ENCODE data around the gene ERCC1.
"Not testable (repeated sequence)": the region's sequence is repeated elsewhere in the genome, so short reads cannot be mapped to it uniquely, and the experiment has no call there.

The ERCC1 gene

DNA sequence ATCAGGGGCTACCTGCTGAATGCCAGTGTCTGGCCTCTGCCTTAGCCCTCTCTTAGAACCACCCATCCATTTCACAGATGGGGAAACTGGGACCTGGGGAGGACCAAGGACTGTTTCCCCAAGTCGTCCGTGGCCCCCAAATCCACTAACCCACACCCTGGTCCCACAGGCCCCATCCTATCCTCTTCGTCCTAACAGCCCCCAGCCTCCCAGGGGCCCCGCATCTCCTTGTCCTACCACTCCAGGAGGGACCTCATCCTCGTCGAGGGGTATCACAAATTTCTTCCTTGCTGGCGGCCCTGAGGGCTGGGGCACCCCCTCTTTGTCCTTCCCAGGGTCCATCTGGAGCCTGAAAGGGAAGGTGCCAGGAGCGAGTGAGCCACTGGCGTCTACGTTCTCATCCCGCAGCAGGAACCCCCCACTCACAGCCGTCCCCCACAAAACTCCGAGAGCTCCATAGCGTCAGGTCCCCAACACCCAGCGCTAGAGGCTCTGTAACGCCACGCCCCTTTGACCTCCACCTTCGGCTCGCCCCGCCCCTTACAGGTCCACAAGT is 606 bp downstream of the ERCC1 start:
- peak overlapping the region; percentile 82 for H3K4me3 ChIP-seq (ENCODE audit: low read length)
- H3K36me3 ChIP-seq (ENCODE audit: insufficient read depth, low read length), result peaks cover 31% of the 10 kb centered on the region
- H3K4me1 ChIP-seq (ENCODE audit: control insufficient read depth, insufficient read depth, low read length), result peaks cover 44% of the 10 kb centered on the region
- no peaks in the 10 kb centered on the region for H3K9me3 ChIP-seq (replicated peaks; ENCODE audit: low read length)
- H3K4me2 ChIP-seq (ENCODE audit: low read length), result peak overlapping the region; percentile 87
- H3K27me3 ChIP-seq (ENCODE audit: control insufficient read depth, insufficient read depth, low read length), result no peaks in the 10 kb centered on the region
- peak overlapping the region; percentile 90 for H3K9ac ChIP-seq (ENCODE audit: low read depth, low read length)

DNA sequence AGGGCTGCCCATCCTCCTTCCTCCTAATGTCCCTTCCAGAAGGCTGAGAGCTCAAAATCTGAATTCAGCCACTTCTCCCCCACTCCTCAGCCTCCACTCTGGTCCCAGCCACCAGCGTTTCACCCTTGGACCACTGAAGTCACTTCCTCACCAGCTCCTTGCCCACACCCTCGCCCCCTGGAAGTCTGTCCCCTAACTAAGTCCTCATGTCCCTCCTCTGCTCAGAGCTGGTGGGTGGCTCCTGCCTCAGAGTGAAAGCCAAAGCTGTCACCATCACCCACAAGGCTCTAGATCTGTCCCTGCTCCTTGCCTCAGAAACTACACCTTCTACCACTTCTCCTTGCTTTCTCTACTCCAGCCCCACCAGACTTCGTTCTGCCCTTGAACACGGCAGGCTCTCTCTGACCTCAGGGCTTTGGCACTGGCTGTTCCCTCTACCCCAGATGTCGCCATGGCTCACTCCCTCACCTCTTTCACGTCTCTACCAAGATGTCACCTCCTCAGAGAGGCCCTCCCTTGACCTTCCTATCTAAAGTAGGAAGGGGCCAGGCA is 1.7 kb downstream of the ERCC1 start:
- Histone ChIP-seq H3K36me3 (ENCODE audit: insufficient read depth, low read length) (peaks cover 36% of the 10 kb centered on the region), H3K9me3 (replicated peaks; ENCODE audit: low read length) (no peaks in the 10 kb centered on the region), H3K4me1 (ENCODE audit: control insufficient read depth, insufficient read depth, low read length) (peaks cover 40% of the 10 kb centered on the region), H3K4me3 (ENCODE audit: low read length) (peak overlapping the region; percentile 82), H3K4me2 (ENCODE audit: low read length) (peak overlapping the region; percentile 87), H3K9ac (ENCODE audit: low read depth, low read length) (peak overlapping the region; percentile 48), H3K27me3 (ENCODE audit: control insufficient read depth, insufficient read depth, low read length) (no peaks in the 10 kb centered on the region)

DNA sequence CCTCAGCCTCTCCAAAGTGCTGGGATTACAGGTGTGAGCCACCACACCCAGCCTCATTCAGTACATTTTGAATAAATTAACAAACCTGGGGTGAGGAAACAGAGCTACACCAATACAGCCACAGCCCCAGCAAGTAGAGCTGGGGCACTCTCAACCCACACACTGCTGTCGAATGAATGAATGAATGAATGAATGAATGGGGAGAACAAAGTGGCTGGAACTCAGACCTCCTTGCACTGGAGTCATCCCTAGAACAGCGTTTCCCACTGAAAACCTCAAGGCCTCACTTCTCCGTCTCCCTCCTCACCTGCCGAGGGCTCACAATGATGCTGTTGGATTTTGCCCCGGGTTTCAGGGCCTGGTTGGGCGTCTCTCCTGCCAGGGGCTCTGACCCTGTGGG is 2.8 kb downstream of the ERCC1 start:
- Histone ChIP-seq H3K9ac (ENCODE audit: low read depth, low read length) (no peak overlapping the region), H3K4me3 (ENCODE audit: low read length) (no peak overlapping the region), H3K4me2 (ENCODE audit: low read length) (peak overlapping the region; percentile 48), H3K9me3 (replicated peaks; ENCODE audit: low read length) (no peaks in the 10 kb centered on the region), H3K27me3 (ENCODE audit: control insufficient read depth, insufficient read depth, low read length) (no peaks in the 10 kb centered on the region), H3K4me1 (ENCODE audit: control insufficient read depth, insufficient read depth, low read length) (peaks cover 47% of the 10 kb centered on the region), H3K36me3 (ENCODE audit: insufficient read depth, low read length) (peaks cover 40% of the 10 kb centered on the region)

DNA sequence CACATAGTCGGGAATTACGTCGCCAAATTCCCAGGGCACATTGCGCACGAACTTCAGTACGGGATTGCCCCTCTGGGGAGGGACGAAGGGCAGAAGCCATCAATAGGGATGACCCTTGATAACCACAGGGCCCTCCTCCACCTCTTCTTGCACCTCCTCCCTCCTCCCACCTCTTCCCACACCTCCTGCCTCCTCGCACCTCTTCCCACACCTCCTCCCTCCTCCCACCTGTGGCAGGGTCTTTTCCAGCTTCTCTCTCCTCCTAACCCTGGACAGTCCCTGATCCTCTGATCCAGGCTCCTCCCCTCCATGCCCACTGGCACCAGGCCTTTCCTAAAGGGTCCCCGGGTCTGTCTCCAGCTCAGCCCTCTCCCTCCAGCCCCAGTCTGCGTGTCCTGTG is 3.4 kb downstream of the ERCC1 start:
- peaks cover 44% of the 10 kb centered on the region for H3K36me3 ChIP-seq (ENCODE audit: insufficient read depth, low read length)
- H3K9ac ChIP-seq (ENCODE audit: low read depth, low read length), result no peak overlapping the region
- H3K4me1 ChIP-seq (ENCODE audit: control insufficient read depth, insufficient read depth, low read length), result peaks cover 42% of the 10 kb centered on the region
- no peaks in the 10 kb centered on the region for H3K27me3 ChIP-seq (ENCODE audit: control insufficient read depth, insufficient read depth, low read length)
- H3K4me3 ChIP-seq (ENCODE audit: low read length), result no peak overlapping the region
- peak overlapping the region; percentile 48 for H3K4me2 ChIP-seq (ENCODE audit: low read length)
- H3K9me3 ChIP-seq (replicated peaks; ENCODE audit: low read length), result no peaks in the 10 kb centered on the region

DNA sequence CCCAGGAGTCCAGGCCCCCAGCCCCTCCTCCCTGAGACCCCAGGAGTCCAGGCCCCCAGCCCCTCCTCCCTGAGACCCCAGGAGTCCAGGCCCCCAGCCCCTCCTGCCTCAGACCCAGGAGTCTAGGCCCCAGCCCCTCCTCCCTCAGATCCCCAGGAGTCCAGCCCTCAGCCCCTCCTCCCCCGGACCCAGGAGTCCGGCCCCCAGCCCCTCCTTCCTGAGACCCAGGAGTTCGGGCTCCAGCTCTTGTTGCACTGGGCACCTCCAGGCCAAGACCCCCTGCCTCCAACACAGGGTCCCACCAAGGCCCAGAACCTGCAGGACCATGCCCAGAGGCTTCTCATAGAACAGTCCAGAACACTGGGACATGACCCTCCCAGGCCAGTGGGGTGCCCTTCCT is 3.8 kb downstream of the ERCC1 start:
- Histone ChIP-seq H3K4me3 (ENCODE audit: low read length) (no peak overlapping the region), H3K9ac (ENCODE audit: low read depth, low read length) (no peak overlapping the region), H3K4me1 (ENCODE audit: control insufficient read depth, insufficient read depth, low read length) (peaks cover 37% of the 10 kb centered on the region), H3K9me3 (replicated peaks; ENCODE audit: low read length) (no peaks in the 10 kb centered on the region), H3K36me3 (ENCODE audit: insufficient read depth, low read length) (peaks cover 44% of the 10 kb centered on the region), H3K4me2 (ENCODE audit: low read length) (peak overlapping the region; percentile 48), H3K27me3 (ENCODE audit: control insufficient read depth, insufficient read depth, low read length) (no peaks in the 10 kb centered on the region)

DNA sequence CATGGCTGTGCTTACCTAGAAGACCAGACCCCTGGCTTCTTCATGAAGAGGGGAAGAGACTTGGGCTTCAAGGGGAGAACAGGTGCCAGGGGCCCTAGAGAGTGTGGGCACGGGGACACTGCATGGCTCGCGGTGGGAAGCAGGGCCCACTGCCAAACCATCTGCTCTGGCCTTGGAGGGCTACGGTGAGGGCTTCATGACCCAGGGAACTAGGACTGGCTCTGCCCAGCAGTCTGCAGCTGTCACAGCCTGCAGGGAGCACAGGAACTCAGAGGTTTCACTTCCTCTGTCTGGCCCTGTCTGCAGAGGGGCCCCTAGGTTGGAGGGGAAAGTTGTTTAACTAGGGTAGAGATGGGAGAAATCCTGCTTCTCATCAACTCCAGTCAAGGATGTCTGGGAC is 4.3 kb downstream of the ERCC1 start:
- Histone ChIP-seq H3K27me3 (ENCODE audit: control insufficient read depth, insufficient read depth, low read length) (no peaks in the 10 kb centered on the region), H3K36me3 (ENCODE audit: insufficient read depth, low read length) (peaks cover 49% of the 10 kb centered on the region), H3K4me3 (ENCODE audit: low read length) (no peak overlapping the region), H3K9me3 (replicated peaks; ENCODE audit: low read length) (no peaks in the 10 kb centered on the region), H3K9ac (ENCODE audit: low read depth, low read length) (no peak overlapping the region), H3K4me1 (ENCODE audit: control insufficient read depth, insufficient read depth, low read length) (peaks cover 33% of the 10 kb centered on the region), H3K4me2 (ENCODE audit: low read length) (peak overlapping the region; percentile 35)

DNA sequence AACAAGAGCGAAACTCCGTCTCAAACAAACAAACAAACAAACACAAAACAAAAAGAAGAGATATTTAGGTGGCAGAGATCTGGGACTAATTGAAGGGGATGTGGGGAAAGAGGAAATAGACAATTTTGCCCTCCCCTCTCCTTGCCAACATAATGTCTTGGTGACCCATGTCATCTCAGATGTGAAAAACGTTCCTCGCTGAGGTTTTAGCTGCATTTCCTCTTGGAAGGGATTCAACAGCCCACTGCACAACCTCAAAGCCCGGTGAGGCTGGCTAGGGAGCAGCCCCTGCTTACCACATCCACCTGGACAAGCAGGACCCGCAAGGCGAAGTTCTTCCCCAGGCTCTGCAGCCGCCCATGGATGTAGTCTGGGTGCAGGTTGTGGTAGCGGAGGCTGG is 4.9 kb downstream of the ERCC1 start:
- no peak overlapping the region for H3K4me3 ChIP-seq (ENCODE audit: low read length)
- no peak overlapping the region for H3K4me2 ChIP-seq (ENCODE audit: low read length)
- peaks cover 28% of the 10 kb centered on the region for H3K4me1 ChIP-seq (ENCODE audit: control insufficient read depth, insufficient read depth, low read length)
- no peak overlapping the region for H3K9ac ChIP-seq (ENCODE audit: low read depth, low read length)
- peaks cover 55% of the 10 kb centered on the region for H3K36me3 ChIP-seq (ENCODE audit: insufficient read depth, low read length)
- no peaks in the 10 kb centered on the region for H3K9me3 ChIP-seq (replicated peaks; ENCODE audit: low read length)
- no peaks in the 10 kb centered on the region for H3K27me3 ChIP-seq (ENCODE audit: control insufficient read depth, insufficient read depth, low read length)

DNA sequence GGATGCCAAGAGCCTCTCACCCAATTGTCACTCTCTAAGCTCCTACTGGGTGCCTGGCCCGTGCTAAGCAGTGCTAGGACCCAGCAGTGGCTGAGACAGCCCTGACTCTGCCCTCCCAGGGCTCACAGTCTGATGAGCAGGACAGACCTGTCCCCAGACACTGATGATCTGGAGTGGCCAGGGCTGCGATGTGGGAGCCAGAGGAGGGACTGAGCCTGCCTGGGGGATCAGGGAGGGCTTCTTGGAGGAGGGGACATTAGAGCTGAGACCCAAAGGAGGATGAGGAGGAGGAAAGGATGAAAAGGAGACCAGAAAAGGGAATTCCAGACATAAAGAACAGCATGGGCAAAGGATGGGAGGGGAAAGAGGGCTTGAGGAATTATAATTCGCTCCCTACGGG is 6.6 kb downstream of the ERCC1 start:
- H3K9ac ChIP-seq (ENCODE audit: low read depth, low read length), result no peak overlapping the region
- H3K9me3 ChIP-seq (replicated peaks; ENCODE audit: low read length), result no peaks in the 10 kb centered on the region
- peaks cover 70% of the 10 kb centered on the region for H3K36me3 ChIP-seq (ENCODE audit: insufficient read depth, low read length)
- no peak overlapping the region for H3K4me2 ChIP-seq (ENCODE audit: low read length)
- H3K4me3 ChIP-seq (ENCODE audit: low read length), result no peak overlapping the region
- no peaks in the 10 kb centered on the region for H3K27me3 ChIP-seq (ENCODE audit: control insufficient read depth, insufficient read depth, low read length)
- H3K4me1 ChIP-seq (ENCODE audit: control insufficient read depth, insufficient read depth, low read length), result peaks cover 24% of the 10 kb centered on the region

DNA sequence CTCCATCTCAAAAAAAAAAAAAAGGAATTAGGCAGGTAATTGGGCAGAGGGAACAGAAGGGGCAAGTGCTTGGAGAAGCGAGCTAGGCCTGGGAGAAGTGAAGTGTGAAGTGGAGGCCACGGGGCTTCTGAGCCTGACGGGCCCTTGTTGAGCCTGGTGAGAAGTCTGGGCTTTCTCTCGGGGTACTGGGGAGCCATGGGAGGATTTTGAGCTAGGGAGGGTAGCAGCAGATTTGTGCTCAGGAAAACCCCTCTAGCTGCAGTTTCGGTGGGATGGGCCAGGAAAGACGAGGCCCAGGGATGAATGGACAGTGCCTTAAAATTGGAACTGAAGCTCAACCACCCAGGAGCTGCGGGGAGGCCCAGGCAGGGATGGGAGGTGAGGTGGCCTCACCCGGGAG is 9.2 kb downstream of the ERCC1 start:
- H3K27me3 ChIP-seq (ENCODE audit: control insufficient read depth, insufficient read depth, low read length), result no peaks in the 10 kb centered on the region
- peaks cover 10% of the 10 kb centered on the region for H3K4me1 ChIP-seq (ENCODE audit: control insufficient read depth, insufficient read depth, low read length)
- H3K4me3 ChIP-seq (ENCODE audit: low read length), result no peak overlapping the region
- H3K36me3 ChIP-seq (ENCODE audit: insufficient read depth, low read length), result peaks cover 62% of the 10 kb centered on the region
- no peak overlapping the region for H3K9ac ChIP-seq (ENCODE audit: low read depth, low read length)
- H3K4me2 ChIP-seq (ENCODE audit: low read length), result no peak overlapping the region
- H3K9me3 ChIP-seq (replicated peaks; ENCODE audit: low read length), result no peaks in the 10 kb centered on the region

DNA sequence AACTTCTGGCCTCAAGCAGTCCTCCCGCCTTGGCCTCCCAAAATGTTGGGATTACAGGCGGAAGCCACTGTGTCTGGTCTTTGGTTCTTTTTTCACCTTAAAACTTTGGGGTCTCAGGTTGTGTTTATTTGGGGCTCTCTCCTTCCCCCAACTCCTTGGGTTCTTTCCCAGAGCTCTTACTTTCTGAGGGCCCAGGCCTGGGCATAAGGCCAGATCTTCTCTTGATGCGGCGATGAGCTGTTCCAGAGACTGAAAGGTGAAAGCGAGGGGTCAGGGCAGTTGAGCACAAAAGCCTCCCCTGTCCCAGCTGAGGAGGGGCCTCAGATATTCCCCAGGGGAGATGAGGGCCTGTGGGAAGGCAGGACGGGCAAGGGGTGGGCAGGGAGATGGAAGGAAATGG is 10.2 kb downstream of the ERCC1 start:
- H3K4me1 ChIP-seq (ENCODE audit: control insufficient read depth, insufficient read depth, low read length), result peaks cover 12% of the 10 kb centered on the region
- peaks cover 53% of the 10 kb centered on the region for H3K36me3 ChIP-seq (ENCODE audit: insufficient read depth, low read length)
- no peaks in the 10 kb centered on the region for H3K27me3 ChIP-seq (ENCODE audit: control insufficient read depth, insufficient read depth, low read length)
- no peak overlapping the region for H3K4me3 ChIP-seq (ENCODE audit: low read length)
- H3K9me3 ChIP-seq (replicated peaks; ENCODE audit: low read length), result no peaks in the 10 kb centered on the region
- no peak overlapping the region for H3K9ac ChIP-seq (ENCODE audit: low read depth, low read length)
- H3K4me2 ChIP-seq (ENCODE audit: low read length), result no peak overlapping the region

DNA sequence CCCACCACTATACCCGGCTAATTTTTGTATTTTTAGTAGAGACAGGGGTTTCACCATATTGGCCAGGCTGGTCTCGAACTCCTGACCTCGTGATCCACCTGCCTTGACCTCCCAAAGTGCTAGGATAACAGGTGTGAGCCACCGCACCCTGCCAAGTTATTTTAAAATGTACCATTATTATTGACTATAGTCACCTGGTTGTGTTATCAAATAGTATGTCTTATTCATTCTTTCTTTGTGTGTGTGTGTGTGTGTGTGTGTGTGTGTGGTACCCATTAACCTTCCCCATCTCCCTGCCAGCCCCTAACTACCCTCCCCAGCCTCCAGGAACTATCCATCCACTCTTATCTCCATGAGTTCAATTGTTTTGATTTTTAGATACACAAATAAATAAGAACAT is 13.4 kb downstream of the ERCC1 start:
- H3K27me3 ChIP-seq (ENCODE audit: control insufficient read depth, insufficient read depth, low read length); H3K4me2 ChIP-seq (ENCODE audit: low read length); H3K9me3 ChIP-seq (replicated peaks; ENCODE audit: low read length); H3K9ac ChIP-seq (ENCODE audit: low read depth, low read length); H3K4me3 ChIP-seq (ENCODE audit: low read length): not testable (repeated sequence)
- Histone ChIP-seq H3K36me3 (ENCODE audit: insufficient read depth, low read length) (peaks cover 37% of the 10 kb centered on the region), H3K4me1 (ENCODE audit: control insufficient read depth, insufficient read depth, low read length) (peaks cover 19% of the 10 kb centered on the region)

DNA sequence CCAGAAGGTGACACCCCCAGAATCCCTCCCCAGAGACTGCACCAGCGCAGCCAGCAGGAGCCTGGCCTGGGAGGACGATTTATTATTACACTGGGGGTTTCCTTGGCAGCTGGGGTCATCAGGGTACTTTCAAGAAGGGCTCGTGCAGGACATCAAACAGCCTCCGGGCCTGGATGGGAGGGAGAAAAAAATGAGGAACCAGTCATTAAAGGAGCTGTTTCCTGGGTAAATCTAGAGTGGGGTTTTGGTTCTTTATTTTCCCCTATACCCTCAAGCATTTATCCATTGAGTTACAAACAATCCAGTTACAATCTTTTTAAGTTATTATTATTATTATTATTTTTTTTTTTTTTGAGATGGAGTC is 14.2 kb downstream of the ERCC1 start:
- Histone ChIP-seq H3K4me3 (ENCODE audit: low read length) (no peak overlapping the region), H3K4me2 (ENCODE audit: low read length) (no peak overlapping the region), H3K9me3 (replicated peaks; ENCODE audit: low read length) (no peaks in the 10 kb centered on the region), H3K9ac (ENCODE audit: low read depth, low read length) (peak overlapping the region; percentile 11), H3K36me3 (ENCODE audit: insufficient read depth, low read length) (peaks cover 33% of the 10 kb centered on the region), H3K4me1 (ENCODE audit: control insufficient read depth, insufficient read depth, low read length) (peaks cover 26% of the 10 kb centered on the region), H3K27me3 (ENCODE audit: control insufficient read depth, insufficient read depth, low read length) (no peaks in the 10 kb centered on the region)
